MV-4-11 (cell line): ENCODE measurements around the gene TAF7L.

ENCODE experiments used
- DNase-seq: peaks from one replicate; lab custom pipeline; 2025; lab: John Stamatoyannopoulos, UW

TAF7L gene

DNA sequence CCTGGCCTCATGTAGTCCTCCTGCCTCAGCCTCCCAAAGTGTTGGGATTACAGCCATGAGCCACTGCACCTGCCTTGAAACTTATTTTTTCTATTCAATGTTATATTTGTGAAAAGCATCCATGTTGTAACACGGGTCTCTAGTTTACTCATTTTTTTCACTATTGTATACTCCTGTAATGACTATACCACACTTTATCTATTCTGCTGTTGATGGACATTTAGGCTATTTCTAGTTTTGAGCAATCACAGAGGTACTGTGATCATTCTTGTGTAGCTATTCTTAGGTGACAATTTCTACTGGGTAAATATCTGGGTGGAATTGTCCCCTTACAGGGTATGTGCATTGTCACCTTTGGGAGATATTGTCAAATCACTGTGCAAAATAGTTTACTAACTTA, 67.9 kb downstream of the TAF7L start:
- no peak for DNase-seq

DNA sequence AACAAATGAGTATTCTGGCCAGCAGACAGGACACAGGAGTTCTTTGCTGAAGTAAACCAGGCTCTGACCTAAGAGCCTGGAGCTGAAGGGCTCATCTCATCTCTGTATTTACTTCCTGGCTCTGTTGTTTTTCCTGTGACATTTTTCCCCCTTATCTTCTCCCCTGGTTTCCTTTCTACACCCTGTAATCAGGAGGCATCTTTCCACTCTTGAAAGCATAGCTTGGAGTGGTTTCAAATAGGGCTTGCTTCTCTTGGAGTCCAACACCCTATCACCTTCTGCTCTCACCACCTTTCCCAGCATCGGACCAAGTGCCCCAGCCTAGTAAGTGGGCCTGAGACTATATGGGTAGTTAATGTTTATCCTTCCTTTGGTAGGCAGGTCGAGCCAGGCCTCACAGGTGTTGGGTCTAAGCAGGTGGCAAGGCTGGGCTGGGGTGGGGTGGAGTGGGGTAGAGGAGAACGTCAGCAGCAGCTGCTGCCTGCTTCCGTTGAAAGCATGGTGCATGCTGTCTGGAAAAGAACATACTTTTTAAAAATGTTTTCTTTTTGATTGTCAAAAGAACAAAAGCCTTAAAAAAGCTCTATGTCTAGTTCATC, 70.4 kb downstream of the TAF7L start:
- no peak for DNase-seq

DNA sequence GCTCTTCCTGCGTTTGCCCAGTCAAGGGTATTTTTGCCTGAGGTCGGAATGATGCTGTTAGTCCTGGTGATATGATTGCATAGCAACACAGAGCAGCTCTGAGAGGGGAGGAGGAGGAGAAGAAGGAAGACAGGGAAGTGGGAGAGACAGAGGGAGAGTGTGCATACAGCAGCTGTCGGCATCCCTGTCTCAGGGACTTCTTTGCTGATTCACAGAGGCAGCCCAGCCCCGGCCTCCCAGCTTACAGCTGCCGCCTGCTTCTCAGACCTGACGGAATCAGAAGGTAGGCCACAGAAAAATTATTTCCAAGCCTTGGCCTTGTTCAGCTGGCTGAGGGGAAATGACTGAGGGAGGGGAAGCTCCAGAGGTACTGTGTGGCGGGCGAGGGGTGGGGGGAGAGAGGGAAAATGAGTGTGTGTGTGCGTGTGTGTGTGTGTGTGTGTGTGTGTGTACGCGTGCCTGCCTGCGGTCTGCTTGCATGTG, 71.2 kb downstream of the TAF7L start:
- DNase-seq, result no peak

DNA sequence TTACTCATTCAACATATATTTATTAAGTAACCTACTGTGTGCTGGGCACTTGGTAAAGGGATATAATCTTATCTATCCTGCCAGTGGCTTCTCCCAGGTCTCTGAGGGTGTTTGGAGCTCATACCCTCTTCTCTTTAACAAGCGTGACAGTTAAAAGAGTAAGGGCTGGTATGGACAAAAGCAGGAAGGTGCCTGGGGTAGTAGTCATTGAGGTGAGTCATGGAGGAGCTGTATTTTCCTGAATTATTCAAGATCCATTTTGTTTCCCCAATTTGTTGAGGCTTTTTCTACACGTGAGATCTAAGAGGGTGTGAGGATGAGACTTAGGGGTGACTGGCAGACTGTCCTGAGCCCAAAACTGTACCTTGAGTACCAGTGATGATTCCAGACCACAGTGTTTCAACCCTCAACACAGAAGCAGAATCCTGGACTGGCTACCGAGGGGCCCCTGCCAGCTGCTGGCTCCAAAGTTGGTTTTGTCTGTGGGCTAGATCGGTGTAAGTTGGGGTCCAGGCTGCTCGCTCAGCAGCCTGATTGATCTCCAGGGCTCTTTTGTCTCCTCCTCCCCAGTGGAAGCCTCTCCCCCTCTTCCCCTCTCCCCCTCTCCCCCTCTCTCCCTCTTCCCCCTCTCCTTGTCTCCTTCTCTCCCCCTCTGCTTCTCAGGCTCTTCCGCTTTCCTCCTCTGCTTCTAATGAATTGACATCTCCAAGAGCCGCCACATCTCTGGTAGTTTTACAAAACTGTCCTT, 71.8 kb downstream of the TAF7L start, which contains the start of gene DRP2:
DRP2 (plus strand) TSS at position 671 of the 748 bp plus-strand sequence. CDS start 11,862 bp downstream, outside the sequence.
- no peak for DNase-seq
